NCI-H774 (cell line): ENCODE data around the gene ILF3.

Experiments used
- DNase-seq: peaks from one replicate; lab custom pipeline; 2025; lab: John Stamatoyannopoulos, UW

The ILF3 gene

DNA sequence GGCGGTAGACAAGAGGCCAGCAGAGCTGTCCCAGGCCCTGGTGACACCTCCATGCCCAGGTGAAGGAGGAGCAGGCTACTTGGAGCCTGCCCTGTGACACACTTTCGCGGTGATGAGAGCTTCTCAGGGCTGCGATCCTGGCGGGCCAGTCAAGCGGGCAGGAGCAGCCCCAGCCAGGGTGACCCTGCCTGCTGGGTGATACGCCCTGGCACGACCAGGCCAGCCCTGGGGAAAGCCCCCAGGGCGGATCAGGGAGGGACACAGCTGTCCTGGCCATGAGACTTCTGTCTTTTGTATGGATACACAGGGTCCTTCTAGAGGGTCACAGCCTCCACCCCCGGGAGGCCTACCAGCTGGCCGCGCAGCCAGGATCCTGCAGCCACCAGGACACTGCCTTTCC lies 76.8 kb downstream of the ILF3 start:
- no peak for DNase-seq

DNA sequence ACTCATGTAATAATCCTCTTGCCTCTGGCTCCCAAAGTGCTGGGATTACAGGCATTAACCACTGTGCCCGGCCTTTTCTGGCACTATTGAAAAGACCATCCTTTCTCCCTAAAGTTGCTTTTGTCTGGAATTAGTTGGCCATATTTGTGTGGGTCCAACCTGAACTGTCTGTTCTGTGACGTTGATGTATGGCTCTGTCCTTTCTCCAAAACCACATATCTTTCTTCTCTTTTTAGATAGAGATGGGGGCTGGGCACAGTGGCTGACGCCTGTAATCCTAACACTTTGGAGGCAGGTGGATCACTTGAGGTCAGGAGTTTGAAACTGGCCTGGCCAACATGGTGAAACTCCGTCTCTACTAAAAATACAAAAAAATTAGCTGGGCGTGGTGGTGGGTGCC lies 81.6 kb downstream of the ILF3 start:
- no peak for DNase-seq

DNA sequence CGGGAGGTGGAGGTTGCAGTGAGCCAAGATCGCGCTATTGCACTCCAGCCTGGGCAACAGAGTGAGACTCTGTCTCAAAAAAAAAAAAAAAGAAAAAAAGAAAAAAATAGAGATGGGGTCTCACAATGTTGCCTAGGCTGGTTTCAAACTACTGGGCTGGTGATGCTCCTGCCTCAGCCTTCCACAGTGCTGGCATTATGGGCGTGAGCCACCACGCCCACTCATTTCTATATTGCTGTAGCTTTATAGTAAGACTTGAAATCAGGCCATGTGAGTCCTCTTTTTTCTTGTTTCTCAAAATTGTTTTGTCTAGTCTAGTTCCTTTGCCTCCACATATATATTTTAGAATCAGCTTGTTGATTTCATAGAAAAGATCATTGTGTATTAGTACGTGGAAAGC lies 82.0 kb downstream of the ILF3 start:
- DNase-seq = no peak

DNA sequence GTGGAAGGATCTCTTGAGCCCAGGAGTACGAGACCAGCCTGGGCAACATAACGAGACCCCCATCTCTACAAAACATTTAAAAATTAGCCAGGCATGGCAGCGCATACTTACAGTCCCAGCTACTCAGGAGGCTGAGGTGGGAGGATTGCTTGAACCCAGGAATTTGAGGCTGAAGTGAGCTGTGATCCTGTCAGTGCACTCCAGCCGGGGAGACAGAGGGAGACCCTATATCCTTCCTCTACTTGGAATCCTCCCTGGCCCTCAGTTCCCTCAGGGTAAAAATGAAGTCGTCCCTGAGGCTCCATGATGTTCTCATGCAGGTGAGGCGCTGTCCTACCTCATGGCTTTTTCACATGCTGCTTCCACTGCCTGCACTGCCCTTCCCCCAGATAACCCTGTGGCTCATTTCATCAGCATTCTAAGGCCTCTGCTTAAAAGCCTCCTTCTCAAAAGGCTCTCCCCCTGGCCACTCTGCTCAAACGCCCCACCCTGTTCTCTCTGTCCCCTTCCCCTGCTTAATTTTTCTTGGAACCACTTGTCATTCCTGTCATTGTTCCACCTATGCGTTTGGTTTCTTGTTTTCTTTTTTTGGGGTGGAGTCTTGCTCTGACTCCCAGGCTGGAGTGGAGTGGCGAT lies 82.9 kb downstream of the ILF3 start:
- no peak for DNase-seq

DNA sequence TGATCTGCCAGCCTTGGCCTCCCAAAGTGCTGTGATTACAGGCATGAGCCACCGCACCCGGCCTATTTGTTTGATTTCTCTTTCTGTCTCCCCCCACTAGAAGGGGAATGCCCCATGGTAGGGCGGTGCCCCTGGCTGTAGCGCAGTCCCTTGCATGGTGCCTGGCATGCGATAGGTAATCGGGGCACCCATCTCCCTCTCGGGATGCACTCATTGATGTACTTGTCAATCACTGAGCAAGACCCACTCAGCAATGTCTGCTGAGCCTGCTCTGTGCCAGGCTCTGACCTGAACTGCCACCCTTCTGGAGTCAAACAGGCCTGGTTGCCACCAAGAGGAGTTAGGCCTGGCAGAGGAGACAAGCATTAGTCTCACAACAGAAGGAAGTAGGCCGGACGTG lies 83.6 kb downstream of the ILF3 start:
- no peak for DNase-seq

DNA sequence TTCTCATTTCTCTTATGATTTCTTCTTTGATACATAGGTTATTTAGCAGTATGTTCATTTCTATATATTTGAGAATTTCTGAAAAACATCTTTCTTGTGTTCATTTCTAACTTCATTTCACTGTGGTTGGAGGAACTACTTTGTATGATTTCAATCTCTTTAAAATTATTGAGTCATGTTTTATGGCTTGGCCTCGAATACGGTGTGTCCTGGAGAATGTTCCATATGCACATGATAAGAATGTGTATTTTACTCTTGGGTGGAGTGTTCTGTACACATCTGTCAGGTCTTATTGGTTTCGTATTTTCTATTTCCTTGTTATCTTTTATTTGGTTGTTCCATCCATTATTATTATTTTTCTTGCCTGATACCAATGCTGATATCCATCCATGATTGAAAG lies 86.7 kb downstream of the ILF3 start:
- DNase-seq = no peak
